Uterus (tissue), 4 donors: ENCODE results near the gene MX1. TPM values are rescaled to one million over a fixed set of nuclear protein-coding genes. Genes with fewer than 3 reads are reported as not detected.

Experiments
- DNase-seq, 2 donors: peaks; one replicate each; pipeline ENCODE4 v3.0.0-alpha.2; 2019 to 2020
- H3K27ac ChIP-seq, 2 donors: fragments of 200-600 bp; sonication (generic); 1 replicate in 1 of 2; 2 replicates in 1 of 2; pipeline ENCODE4 v1.5.1; 2016 to 2018
- H3K27me3 ChIP-seq, 2 donors: fragments of 200-600 bp; sonication (generic); one replicate each; pipeline ENCODE4 v1.5.1; 2018 to 2019; ENCODE audit warnings: control low read depth in 1 of 2
- H3K36me3 ChIP-seq, 2 donors: fragments of 200-600 bp; sonication (generic); one replicate each; pipeline ENCODE4 v1.5.1; 2019; ENCODE audit warnings: control low read depth in 1 of 2
- H3K4me1 ChIP-seq, 2 donors: fragments of 200-600 bp; sonication (generic); one replicate each; pipeline ENCODE4 v1.5.1; 2018 to 2019; ENCODE audit warnings: control low read depth in 1 of 2
- H3K4me3 ChIP-seq, 2 donors: fragments of 200-600 bp; sonication (generic); 1 replicate in 1 of 2; 2 replicates in 1 of 2; pipeline ENCODE4 v1.5.1; 2018 to 2019; ENCODE audit warnings: mild to moderate bottlenecking in 1 of 2
- H3K9me3 ChIP-seq, 2 donors: fragments of 200-600 bp; sonication (generic); one replicate each; pipeline ENCODE4 v1.5.1; 2019; ENCODE audit warnings: control low read depth in 1 of 2
- POLR2A ChIP-seq, 2 donors: fragments of 450-650 bp; IDR thresholded peaks; one replicate each; pipeline ENCODE4 v1.6.1; 2016; ENCODE audit warnings: antibody characterized with exemption in 2 of 2, mild to moderate bottlenecking in 1 of 2, moderate library complexity in 1 of 2
- intact Hi-C: fragments of 100-400 bp; cut with DNase I; formaldehyde crosslinking; loops from one replicate; pipeline ENCODE4 v1.15.1; 2023; ENCODE audit warnings: low total_unique reads
- total RNA-seq, 4 donors: library from RNA; depleted of rRNA in 3 of 4; stranded (reverse); fragments of >200 nt in 3 of 4; gene quantifications; one replicate each; pipeline versions ENCODE4 v1.1.0 to v1.2.4, GENCODE V29; 2014 to 2023
- TF ChIP-seq, protein P1 (sequence below), 4 experiments: fragments of 200-600 bp in 2 of 4; fragments of 450-650 bp in 2 of 4; sonication (generic) in 2 of 4; IDR thresholded peaks; one replicate each; pipeline ENCODE4 v1.5.1; 2016 to 2019; ENCODE audit warnings: antibody characterized with exemption in 4 of 4, mild to moderate bottlenecking in 2 of 4, moderate library complexity in 1 of 4
- donor health status: DM: yes; HTN: yes; CAD: no.

The MX1 gene
- total RNA-seq, 4 donors from 2014 or later: 23.5 to 96.3 (median 33.4) TPM

DNA sequence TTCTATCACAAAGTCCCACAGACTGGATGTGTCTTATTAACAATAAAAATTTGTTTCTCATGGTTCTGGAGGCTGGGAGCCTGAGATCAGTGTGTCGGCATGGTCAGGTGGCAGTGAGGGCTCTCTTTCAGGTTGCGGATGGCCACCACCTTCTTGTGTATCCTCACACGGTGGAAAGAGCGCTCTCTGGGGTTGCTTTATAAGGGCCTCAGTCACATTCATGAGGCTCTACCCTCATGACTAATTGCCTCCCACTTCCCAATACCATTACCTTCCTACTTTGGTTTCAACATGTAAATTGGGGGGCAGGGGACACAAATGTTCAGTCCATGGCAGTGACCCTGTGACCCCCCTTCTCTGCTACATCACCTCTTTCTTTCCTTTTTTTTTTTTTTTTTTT is 20.7 kb upstream of the MX1 start:
- no peaks in the 10 kb centered on the region for H3K4me1 ChIP-seq
- no peaks in the 10 kb centered on the region for H3K9me3 ChIP-seq
- intact Hi-C loops: no loop called here
- TF ChIP-seq, protein P1, sequence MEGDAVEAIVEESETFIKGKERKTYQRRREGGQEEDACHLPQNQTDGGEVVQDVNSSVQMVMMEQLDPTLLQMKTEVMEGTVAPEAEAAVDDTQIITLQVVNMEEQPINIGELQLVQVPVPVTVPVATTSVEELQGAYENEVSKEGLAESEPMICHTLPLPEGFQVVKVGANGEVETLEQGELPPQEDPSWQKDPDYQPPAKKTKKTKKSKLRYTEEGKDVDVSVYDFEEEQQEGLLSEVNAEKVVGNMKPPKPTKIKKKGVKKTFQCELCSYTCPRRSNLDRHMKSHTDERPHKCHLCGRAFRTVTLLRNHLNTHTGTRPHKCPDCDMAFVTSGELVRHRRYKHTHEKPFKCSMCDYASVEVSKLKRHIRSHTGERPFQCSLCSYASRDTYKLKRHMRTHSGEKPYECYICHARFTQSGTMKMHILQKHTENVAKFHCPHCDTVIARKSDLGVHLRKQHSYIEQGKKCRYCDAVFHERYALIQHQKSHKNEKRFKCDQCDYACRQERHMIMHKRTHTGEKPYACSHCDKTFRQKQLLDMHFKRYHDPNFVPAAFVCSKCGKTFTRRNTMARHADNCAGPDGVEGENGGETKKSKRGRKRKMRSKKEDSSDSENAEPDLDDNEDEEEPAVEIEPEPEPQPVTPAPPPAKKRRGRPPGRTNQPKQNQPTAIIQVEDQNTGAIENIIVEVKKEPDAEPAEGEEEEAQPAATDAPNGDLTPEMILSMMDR (IDR thresholded peaks at IDR 0.05): no peak
- no peak for TF ChIP-seq POLR2A (IDR thresholded peaks at IDR 0.05)
- H3K36me3 ChIP-seq: no peaks in the 10 kb centered on the region
- no peaks in the 10 kb centered on the region for H3K27me3 ChIP-seq
- H3K27ac ChIP-seq: no peak overlapping the region
- no peak overlapping the region for H3K4me3 ChIP-seq
- no peak for DNase-seq

DNA sequence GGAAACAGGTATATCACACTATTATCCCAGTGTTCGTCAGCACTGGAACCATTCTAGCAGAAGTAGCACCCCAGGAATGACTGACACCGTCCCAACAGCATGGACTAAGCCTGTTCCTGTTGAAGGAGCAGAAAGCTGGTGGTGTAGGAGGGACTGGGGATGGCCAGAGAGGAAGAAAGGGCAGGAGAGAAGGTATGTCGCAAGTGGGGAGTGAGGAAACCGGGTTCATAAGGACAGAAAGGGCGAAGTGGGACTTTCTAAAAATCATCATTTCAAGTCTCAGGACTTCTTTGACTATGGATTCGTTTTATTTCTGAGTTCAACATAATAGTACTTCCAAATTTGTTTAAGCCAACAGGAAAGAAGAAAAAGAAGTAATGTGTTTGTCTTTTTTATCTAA is 19.7 kb upstream of the MX1 start:
- Histone ChIP-seq H3K27ac (no peak overlapping the region), H3K4me1 (no peaks in the 10 kb centered on the region), H3K27me3 (no peaks in the 10 kb centered on the region), H3K9me3 (no peaks in the 10 kb centered on the region), H3K4me3 (no peak overlapping the region), H3K36me3 (no peaks in the 10 kb centered on the region)
- no peak for DNase-seq
- TF ChIP-seq, protein P1 (IDR thresholded peaks at IDR 0.05): no peak
- TF ChIP-seq POLR2A (IDR thresholded peaks at IDR 0.05): no peak
- intact Hi-C loops: no loop called here

DNA sequence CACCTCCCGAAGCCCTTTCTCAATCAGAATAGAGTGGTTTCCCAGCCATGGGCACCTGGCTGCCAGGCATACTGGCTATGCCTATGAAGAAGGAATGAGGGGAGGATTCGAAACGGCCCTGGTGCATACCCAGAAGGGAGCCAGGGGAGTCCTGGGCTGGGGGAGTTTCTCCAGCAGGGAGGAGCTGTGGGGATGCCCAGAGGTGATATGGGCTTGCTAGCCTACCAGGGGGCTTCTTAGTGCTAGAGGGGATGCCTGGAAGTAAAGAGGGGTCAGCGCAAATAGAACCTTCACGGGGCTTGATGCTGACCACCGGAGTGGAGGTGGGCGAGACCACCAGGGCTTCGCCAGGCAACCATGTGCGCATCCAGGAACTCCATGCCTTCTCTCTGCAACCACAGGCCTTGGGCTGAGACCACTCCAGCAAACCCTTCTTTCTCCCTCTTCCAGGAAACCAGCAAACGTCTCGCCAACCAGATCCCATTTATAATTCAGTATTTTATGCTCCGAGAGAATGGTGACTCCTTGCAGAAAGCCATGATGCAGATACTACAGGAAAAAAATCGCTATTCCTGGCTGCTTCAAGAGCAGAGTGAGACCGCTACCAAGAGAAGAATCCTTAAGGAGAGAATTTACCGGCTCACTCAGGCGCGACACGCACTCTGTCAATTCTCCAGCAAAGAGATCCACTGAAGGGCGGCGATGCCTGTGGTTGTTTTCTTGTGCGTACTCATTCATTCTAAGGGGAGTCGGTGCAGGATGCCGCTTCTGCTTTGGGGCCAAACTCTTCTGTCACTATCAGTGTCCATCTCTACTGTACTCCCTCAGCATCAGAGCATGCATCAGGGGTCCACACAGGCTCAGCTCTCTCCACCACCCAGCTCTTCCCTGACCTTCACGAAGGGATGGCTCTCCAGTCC is 18.2 kb upstream of the MX1 start:
- DNase-seq: no peak
- intact Hi-C loops: no loop called here
- H3K27me3 ChIP-seq: no peaks in the 10 kb centered on the region
- H3K4me1 ChIP-seq: no peaks in the 10 kb centered on the region
- no peak overlapping the region for H3K4me3 ChIP-seq
- H3K36me3 ChIP-seq: no peaks in the 10 kb centered on the region
- no peak for TF ChIP-seq POLR2A (IDR thresholded peaks at IDR 0.05)
- TF ChIP-seq, protein P1 (IDR thresholded peaks at IDR 0.05): no peak
- no peak overlapping the region for H3K27ac ChIP-seq
- H3K9me3 ChIP-seq: no peaks in the 10 kb centered on the region

DNA sequence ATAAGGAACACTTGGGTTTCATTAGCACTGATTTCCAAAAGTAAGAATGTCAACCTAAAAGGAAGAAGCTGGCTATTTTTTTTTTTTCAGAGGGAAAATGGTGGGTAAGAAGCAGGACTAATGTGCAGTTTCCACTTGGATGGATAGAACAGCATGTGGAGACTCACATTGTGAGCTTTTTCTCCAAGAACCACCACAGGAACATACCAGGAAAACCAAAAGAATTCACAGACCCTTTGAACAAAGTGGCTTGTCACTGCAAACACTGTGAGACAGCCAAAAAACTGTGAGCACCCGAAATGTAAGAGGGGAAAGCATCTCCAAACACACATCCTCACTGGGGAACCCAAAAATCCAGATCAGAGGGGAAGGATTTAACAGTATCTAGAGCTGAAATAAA is 15.7 kb upstream of the MX1 start:
- DNase-seq: no peak
- Histone ChIP-seq H3K27ac (no peak overlapping the region), H3K4me1 (no peaks in the 10 kb centered on the region), H3K4me3 (no peak overlapping the region), H3K9me3 (no peaks in the 10 kb centered on the region), H3K36me3 (no peaks in the 10 kb centered on the region), H3K27me3 (no peaks in the 10 kb centered on the region)
- no peak for TF ChIP-seq POLR2A (IDR thresholded peaks at IDR 0.05)
- TF ChIP-seq, protein P1 (IDR thresholded peaks at IDR 0.05): no peak
- intact Hi-C loops: no loop called here

DNA sequence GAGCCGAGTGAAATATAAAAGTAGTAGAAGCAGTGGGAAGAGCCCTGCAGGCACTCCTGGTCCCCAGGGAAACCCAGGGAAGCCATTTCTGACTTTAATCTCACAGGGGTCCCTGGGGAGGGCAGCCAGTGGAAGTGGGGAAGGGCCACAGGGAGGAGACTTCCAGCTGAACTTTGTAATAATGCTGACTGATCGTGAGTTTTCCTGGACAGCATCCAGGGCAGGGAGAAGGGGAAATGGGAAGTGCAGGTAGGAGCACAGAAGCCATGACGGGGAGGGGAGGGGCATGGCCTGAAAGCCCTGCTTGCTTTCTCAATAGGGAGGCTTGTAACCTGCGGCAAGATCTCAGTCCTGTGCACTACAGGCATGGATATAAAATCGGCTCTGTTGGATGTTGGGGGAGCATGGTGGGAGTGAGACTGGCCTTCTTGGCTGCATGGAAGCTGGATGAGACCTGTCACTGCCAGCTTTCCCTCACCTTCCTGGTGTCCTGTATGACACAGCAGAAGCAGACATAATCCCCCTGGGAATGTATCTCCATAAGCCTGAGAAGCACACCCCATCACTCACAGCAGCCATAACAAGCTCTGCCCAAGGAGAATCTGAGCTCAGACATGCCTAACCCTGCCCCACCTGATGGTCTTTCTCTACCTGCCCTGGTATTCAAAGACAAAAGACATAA is 15.1 kb upstream of the MX1 start:
- Histone ChIP-seq H3K4me3 (no peak overlapping the region), H3K4me1 (no peaks in the 10 kb centered on the region), H3K27ac (no peak overlapping the region), H3K36me3 (no peaks in the 10 kb centered on the region), H3K27me3 (no peaks in the 10 kb centered on the region), H3K9me3 (no peaks in the 10 kb centered on the region)
- intact Hi-C loops: no loop called here
- DNase-seq: no peak
- no peak for TF ChIP-seq POLR2A (IDR thresholded peaks at IDR 0.05)
- TF ChIP-seq, protein P1 (IDR thresholded peaks at IDR 0.05): no peak
